ENCODE results near the gene OPCML. TPM values are rescaled to one million over a fixed set of nuclear protein-coding genes. Genes with fewer than 3 reads are reported as not detected.
A peak's percentile ranks its signal among the peaks of the same experiment; 100 is the strongest.

OPCML gene
- total RNA-seq, 1 donor from 2014 or later: 1.7 TPM

GRCh38 chr11:133175103-133175502 lies 357.2 kb downstream of the OPCML start:
- Mint-ChIP-seq H3K4me1 (ENCODE audit: low read depth) (peaks cover 7% of the 10 kb centered on the region), H3K27ac (no peak overlapping the region), H3K27me3 (peaks cover 6% of the 10 kb centered on the region), H3K4me3 (ENCODE audit: low read depth) (no peak overlapping the region), H3K9me3 (ENCODE audit: low read depth) (no peaks in the 10 kb centered on the region), H3K36me3 (ENCODE audit: insufficient read depth) (no peaks in the 10 kb centered on the region)
- DNase-seq (ENCODE audit: low spot score, unreplicated experiment): no peak
- TF ChIP-seq CTCF (IDR thresholded peaks at IDR 0.05; ENCODE audit: unreplicated experiment): no peak

- H3K27ac Mint-ChIP-seq: no peak overlapping the region
- DNase-seq (ENCODE audit: low spot score, unreplicated experiment): no peak
- H3K27me3 Mint-ChIP-seq: no peaks in the 10 kb centered on the region
- H3K4me3 Mint-ChIP-seq (ENCODE audit: low read depth): no peak overlapping the region
- TF ChIP-seq CTCF (IDR thresholded peaks at IDR 0.05; ENCODE audit: unreplicated experiment): no peak
- H3K36me3 Mint-ChIP-seq (ENCODE audit: insufficient read depth): no peaks in the 10 kb centered on the region
- no peaks in the 10 kb centered on the region for H3K9me3 Mint-ChIP-seq (ENCODE audit: low read depth)
- H3K4me1 Mint-ChIP-seq (ENCODE audit: low read depth): peaks cover 7% of the 10 kb centered on the region
Observed at GRCh38 chr11:133173810-133174412, 358.4 kb downstream of the OPCML start.

- Mint-ChIP-seq H3K27me3 (peaks cover 5% of the 10 kb centered on the region), H3K9me3 (ENCODE audit: low read depth) (no peaks in the 10 kb centered on the region), H3K4me3 (ENCODE audit: low read depth) (no peak overlapping the region), H3K4me1 (ENCODE audit: low read depth) (peaks cover 7% of the 10 kb centered on the region), H3K36me3 (ENCODE audit: insufficient read depth) (no peaks in the 10 kb centered on the region), H3K27ac (no peak overlapping the region)
- DNase-seq (ENCODE audit: low spot score, unreplicated experiment): no peak
- TF ChIP-seq CTCF (IDR thresholded peaks at IDR 0.05; ENCODE audit: unreplicated experiment): no peak
Observed at GRCh38 chr11:133172349-133172748, 360.0 kb downstream of the OPCML start.

- Mint-ChIP-seq H3K9me3 (ENCODE audit: low read depth) (no peaks in the 10 kb centered on the region), H3K36me3 (ENCODE audit: insufficient read depth) (no peaks in the 10 kb centered on the region), H3K27me3 (peaks cover 5% of the 10 kb centered on the region), H3K4me3 (ENCODE audit: low read depth) (no peak overlapping the region), H3K27ac (peak overlapping the region; percentile 3), H3K4me1 (ENCODE audit: low read depth) (peaks cover 7% of the 10 kb centered on the region)
- DNase-seq (ENCODE audit: low spot score, unreplicated experiment): no peak
- no peak for TF ChIP-seq CTCF (IDR thresholded peaks at IDR 0.05; ENCODE audit: unreplicated experiment)
Observed at GRCh38 chr11:133171374-133171773, 360.9 kb downstream of the OPCML start.

GRCh38 chr11:133168016-133168415 lies 364.3 kb downstream of the OPCML start:
- H3K4me1 Mint-ChIP-seq (ENCODE audit: low read depth): peaks cover 11% of the 10 kb centered on the region
- no peaks in the 10 kb centered on the region for H3K36me3 Mint-ChIP-seq (ENCODE audit: insufficient read depth)
- peaks cover 15% of the 10 kb centered on the region for H3K27me3 Mint-ChIP-seq
- no peak overlapping the region for H3K27ac Mint-ChIP-seq
- DNase-seq (ENCODE audit: low spot score, unreplicated experiment): no peak
- H3K9me3 Mint-ChIP-seq (ENCODE audit: low read depth): no peaks in the 10 kb centered on the region
- no peak overlapping the region for H3K4me3 Mint-ChIP-seq (ENCODE audit: low read depth)
- no peak for TF ChIP-seq CTCF (IDR thresholded peaks at IDR 0.05; ENCODE audit: unreplicated experiment)
